Activated naive CD8-positive, alpha-beta T cell treated with anti-CD3 and anti-CD28 coated beads, Interleukin-2, amount 50 U/mL, for 24 hours (primary cell): ENCODE results near the gene RNF112.

ENCODE experiments used
- ATAC-seq: fragments of 150-1000 bp; cut with Tn5 transposase; one replicate; pipeline ENCODE4 v1.10.0; 2021
- DNase-seq: peaks from one replicate; pipeline ENCODE4 v3.0.0; 2021
- H3K27ac Mint-ChIP-seq: one replicate; pipeline ENCODE4 v1.8.0; 2021; ENCODE audit warnings: mild to moderate bottlenecking, mixed read lengths
- H3K27me3 Mint-ChIP-seq: one replicate; pipeline ENCODE4 v1.8.0; 2021; ENCODE audit warnings: mixed read lengths
- H3K36me3 Mint-ChIP-seq: one replicate; pipeline ENCODE4 v1.8.0; 2021; ENCODE audit warnings: low read depth, mixed read lengths
- H3K4me1 Mint-ChIP-seq: one replicate; pipeline ENCODE4 v1.8.0; 2021; ENCODE audit warnings: mixed read lengths
- H3K4me3 Mint-ChIP-seq: one replicate; pipeline ENCODE4 v1.8.0; 2021; ENCODE audit warnings: mild to moderate bottlenecking, moderate library complexity, mixed read lengths
- H3K9me3 Mint-ChIP-seq: one replicate; pipeline ENCODE4 v1.8.0; 2021; ENCODE audit warnings: mixed read lengths

The RNF112 gene

GRCh38 chr17:19411631-19412030 lies 599 bp downstream of the RNF112 start:
- Mint-ChIP-seq H3K9me3 (no peaks in the 10 kb centered on the region), H3K27me3 (no peaks in the 10 kb centered on the region)

DNA sequence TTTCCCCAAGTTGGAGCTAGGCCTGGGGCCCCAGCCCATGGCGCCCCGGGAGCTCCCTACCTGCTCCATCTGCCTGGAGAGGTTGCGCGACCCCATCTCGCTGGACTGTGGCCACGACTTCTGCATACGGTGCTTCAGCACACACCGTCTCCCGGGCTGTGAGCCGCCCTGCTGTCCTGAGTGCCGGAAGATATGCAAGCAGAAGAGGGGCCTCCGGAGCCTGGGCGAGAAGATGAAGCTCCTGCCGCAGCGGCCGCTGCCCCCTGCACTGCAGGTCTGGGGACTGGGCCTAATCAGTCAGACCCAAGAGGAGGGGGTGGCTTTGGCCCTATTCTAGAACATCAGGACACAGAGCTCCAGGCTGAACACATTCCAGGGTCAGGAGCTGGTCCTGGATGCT lies 1.5 kb downstream of the RNF112 start:
- Mint-ChIP-seq H3K36me3 (no peaks in the 10 kb centered on the region), H3K27ac (no peak overlapping the region), H3K27me3 (no peaks in the 10 kb centered on the region), H3K4me3 (no peak overlapping the region), H3K9me3 (no peaks in the 10 kb centered on the region), H3K4me1 (peaks cover 2% of the 10 kb centered on the region)
- ATAC-seq (no peak), DNase-seq (no peak)

More at GRCh38 chr17:19411631-19412030, 599 bp downstream of the RNF112 start:
- Mint-ChIP-seq H3K36me3 (no peaks in the 10 kb centered on the region), H3K27ac (no peak overlapping the region), H3K4me3 (no peak overlapping the region), H3K4me1 (peaks cover 2% of the 10 kb centered on the region)
- ATAC-seq (no peak), DNase-seq (no peak)

GRCh38 chr17:19412984-19413383 lies 2.0 kb downstream of the RNF112 start:
- H3K4me3 Mint-ChIP-seq, result no peak overlapping the region
- ATAC-seq, result no peak
- no peaks in the 10 kb centered on the region for H3K9me3 Mint-ChIP-seq
- no peaks in the 10 kb centered on the region for H3K36me3 Mint-ChIP-seq
- H3K27me3 Mint-ChIP-seq, result no peaks in the 10 kb centered on the region
- H3K27ac Mint-ChIP-seq, result no peak overlapping the region
- peaks cover 2% of the 10 kb centered on the region for H3K4me1 Mint-ChIP-seq
- DNase-seq, result no peak

DNA sequence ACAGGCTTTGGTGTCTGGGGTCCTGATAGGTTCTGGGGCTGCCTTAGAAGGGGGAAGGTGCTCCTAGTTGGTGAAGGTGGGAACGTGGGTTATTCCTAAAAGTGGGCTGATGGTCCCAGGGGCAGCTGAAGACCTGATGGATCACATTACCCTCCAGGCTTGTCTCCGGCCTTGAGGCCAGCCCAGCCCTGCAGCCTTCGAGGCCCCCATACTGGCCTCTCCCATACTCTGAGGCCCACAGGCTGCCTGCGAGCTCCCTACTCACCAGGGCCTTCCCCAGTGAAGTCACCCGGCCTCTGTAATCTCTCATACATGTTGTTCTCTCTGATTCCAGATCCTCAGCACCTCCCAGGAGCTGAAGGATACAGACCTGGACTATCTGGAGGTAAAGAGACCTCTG lies 2.7 kb downstream of the RNF112 start:
- no peaks in the 10 kb centered on the region for H3K36me3 Mint-ChIP-seq
- H3K4me3 Mint-ChIP-seq, result no peak overlapping the region
- DNase-seq (no peak), ATAC-seq (no peak)
- peaks cover 6% of the 10 kb centered on the region for H3K4me1 Mint-ChIP-seq
- no peaks in the 10 kb centered on the region for H3K27me3 Mint-ChIP-seq
- H3K9me3 Mint-ChIP-seq, result no peaks in the 10 kb centered on the region
- no peak overlapping the region for H3K27ac Mint-ChIP-seq

GRCh38 chr17:19414396-19415280 lies 3.6 kb downstream of the RNF112 start:
- H3K9me3 Mint-ChIP-seq, result no peaks in the 10 kb centered on the region
- H3K4me3 Mint-ChIP-seq, result no peak overlapping the region
- H3K4me1 Mint-ChIP-seq, result peaks cover 4% of the 10 kb centered on the region
- DNase-seq, result no peak
- no peak for ATAC-seq
- H3K27ac Mint-ChIP-seq, result no peak overlapping the region
- H3K36me3 Mint-ChIP-seq, result no peaks in the 10 kb centered on the region
- H3K27me3 Mint-ChIP-seq, result no peaks in the 10 kb centered on the region

- Mint-ChIP-seq H3K4me3 (no peak overlapping the region), H3K36me3 (no peaks in the 10 kb centered on the region), H3K9me3 (no peaks in the 10 kb centered on the region), H3K4me1 (peaks cover 4% of the 10 kb centered on the region), H3K27ac (no peak overlapping the region), H3K27me3 (no peaks in the 10 kb centered on the region)
- no peak for DNase-seq
- ATAC-seq, result no peak
These were observed 4.3 kb downstream of the RNF112 start for GRCh38 chr17:19415311-19415710.

DNA sequence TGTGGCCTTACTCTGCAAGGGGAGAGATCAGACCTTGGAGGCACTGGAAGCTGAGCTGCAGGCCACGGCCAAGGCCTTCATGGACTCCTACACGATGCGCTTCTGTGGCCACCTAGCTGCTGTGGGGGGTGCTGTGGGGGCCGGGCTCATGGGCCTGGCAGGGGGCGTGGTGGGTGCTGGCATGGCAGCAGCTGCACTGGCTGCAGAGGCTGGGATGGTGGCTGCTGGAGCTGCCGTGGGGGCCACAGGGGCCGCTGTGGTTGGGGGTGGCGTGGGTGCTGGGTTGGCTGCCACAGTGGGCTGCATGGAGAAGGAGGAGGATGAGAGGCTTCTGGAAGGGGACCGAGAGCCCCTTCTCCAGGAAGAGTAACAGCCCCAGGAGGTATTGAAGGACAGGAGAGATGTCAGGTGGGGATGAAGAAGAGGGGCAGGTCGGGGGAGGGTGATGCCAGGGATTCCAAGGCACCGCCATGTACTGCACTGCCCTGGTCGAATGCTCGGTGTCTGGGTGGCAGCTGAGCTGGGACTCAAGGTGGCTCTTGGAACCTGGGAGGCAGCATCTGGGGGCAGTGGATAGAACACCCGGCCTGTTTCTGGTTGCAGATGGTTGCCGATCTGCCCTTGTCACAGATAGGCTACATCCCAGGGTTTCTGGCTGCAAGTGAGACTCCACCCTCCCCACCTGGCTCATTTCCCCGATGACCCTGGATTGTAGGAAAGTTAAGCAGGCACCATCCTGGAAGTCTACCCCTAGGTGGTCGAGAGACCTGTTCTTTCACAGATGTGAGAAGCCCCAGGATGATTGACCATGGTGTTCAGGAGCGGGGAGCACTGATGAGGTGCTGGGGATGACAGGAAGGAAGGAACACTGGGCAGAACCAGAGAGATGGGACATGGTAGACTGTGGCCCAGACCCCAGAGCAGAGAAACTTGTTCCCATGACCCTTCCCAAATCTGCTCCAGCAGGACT lies 5.1 kb downstream of the RNF112 start:
- H3K36me3 Mint-ChIP-seq, result no peaks in the 10 kb centered on the region
- no peak for DNase-seq
- no peak overlapping the region for H3K4me3 Mint-ChIP-seq
- H3K27me3 Mint-ChIP-seq, result peaks cover 1% of the 10 kb centered on the region
- ATAC-seq, result no peak
- no peak overlapping the region for H3K27ac Mint-ChIP-seq
- peaks cover 4% of the 10 kb centered on the region for H3K4me1 Mint-ChIP-seq
- H3K9me3 Mint-ChIP-seq, result no peaks in the 10 kb centered on the region

DNA sequence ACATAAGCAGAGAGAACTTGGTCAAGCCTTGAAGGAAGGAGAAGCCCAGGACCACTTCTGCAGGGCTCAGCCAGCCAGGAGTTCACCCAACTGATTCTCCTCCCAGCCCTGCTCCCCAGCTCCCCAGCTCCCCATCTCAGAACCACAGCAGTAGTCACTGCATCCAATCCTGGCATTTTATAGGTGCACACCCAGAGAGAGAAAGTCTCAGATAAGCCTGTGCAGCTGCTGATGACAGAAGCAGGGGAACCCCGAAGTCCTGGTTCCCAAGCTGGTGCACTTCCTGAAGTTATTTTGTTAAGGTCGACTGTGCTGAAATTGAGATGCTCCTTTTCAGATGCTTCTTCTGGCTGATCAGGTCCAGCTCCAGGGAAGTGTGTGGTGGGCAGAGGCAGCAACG lies 6.6 kb downstream of the RNF112 start:
- no peak for DNase-seq
- H3K9me3 Mint-ChIP-seq, result no peaks in the 10 kb centered on the region
- no peak overlapping the region for H3K4me3 Mint-ChIP-seq
- peaks cover 4% of the 10 kb centered on the region for H3K4me1 Mint-ChIP-seq
- H3K36me3 Mint-ChIP-seq, result no peaks in the 10 kb centered on the region
- ATAC-seq, result no peak
- no peak overlapping the region for H3K27ac Mint-ChIP-seq
- peaks cover 1% of the 10 kb centered on the region for H3K27me3 Mint-ChIP-seq

- no peaks in the 10 kb centered on the region for H3K36me3 Mint-ChIP-seq
- no peak for DNase-seq
- no peak overlapping the region for H3K4me3 Mint-ChIP-seq
- ATAC-seq, result peak; percentile 59
- no peak overlapping the region for H3K27ac Mint-ChIP-seq
- peaks cover 4% of the 10 kb centered on the region for H3K4me1 Mint-ChIP-seq
- no peaks in the 10 kb centered on the region for H3K9me3 Mint-ChIP-seq
- H3K27me3 Mint-ChIP-seq, result peaks cover 4% of the 10 kb centered on the region
These were observed 7.4 kb downstream of the RNF112 start for GRCh38 chr17:19418251-19418992.

GRCh38 chr17:19421219-19421618 lies 10.2 kb downstream of the RNF112 start:
- no peak for DNase-seq
- Mint-ChIP-seq H3K9me3 (no peaks in the 10 kb centered on the region), H3K27me3 (peaks cover 4% of the 10 kb centered on the region), H3K4me1 (peaks cover 4% of the 10 kb centered on the region), H3K36me3 (no peaks in the 10 kb centered on the region), H3K4me3 (no peak overlapping the region), H3K27ac (no peak overlapping the region)
- ATAC-seq, result no peak

DNA sequence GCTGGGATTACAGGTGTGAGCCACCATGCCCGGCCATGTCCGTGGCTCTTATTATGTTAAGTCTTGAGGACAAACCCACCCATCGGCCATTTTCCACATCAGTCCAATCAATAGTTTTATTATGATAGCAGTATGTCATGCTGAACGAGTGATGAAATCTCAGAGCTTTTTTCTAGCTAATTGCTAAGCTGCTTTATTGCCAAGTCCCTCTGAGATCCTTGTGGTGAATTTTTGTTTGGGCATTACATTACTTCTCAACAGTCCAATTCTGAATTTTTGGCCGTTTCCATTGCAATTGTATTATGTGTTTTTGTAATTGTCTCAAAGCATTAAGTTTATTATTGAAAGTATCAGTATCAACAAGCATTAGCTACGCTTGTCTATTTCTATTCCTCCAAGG lies 10.9 kb downstream of the RNF112 start:
- peaks cover 7% of the 10 kb centered on the region for H3K27me3 Mint-ChIP-seq
- ATAC-seq, result no peak
- no peak for DNase-seq
- no peak overlapping the region for H3K4me3 Mint-ChIP-seq
- H3K4me1 Mint-ChIP-seq, result peaks cover 4% of the 10 kb centered on the region
- no peak overlapping the region for H3K27ac Mint-ChIP-seq
- no peaks in the 10 kb centered on the region for H3K9me3 Mint-ChIP-seq
- no peaks in the 10 kb centered on the region for H3K36me3 Mint-ChIP-seq

- Mint-ChIP-seq H3K4me3 (no peak overlapping the region), H3K27ac (no peak overlapping the region), H3K9me3 (no peaks in the 10 kb centered on the region), H3K4me1 (no peaks in the 10 kb centered on the region), H3K27me3 (peaks cover 9% of the 10 kb centered on the region), H3K36me3 (no peaks in the 10 kb centered on the region)
- no peak for DNase-seq
- no peak for ATAC-seq
These were observed 14.2 kb downstream of the RNF112 start for GRCh38 chr17:19424934-19425868.

DNA sequence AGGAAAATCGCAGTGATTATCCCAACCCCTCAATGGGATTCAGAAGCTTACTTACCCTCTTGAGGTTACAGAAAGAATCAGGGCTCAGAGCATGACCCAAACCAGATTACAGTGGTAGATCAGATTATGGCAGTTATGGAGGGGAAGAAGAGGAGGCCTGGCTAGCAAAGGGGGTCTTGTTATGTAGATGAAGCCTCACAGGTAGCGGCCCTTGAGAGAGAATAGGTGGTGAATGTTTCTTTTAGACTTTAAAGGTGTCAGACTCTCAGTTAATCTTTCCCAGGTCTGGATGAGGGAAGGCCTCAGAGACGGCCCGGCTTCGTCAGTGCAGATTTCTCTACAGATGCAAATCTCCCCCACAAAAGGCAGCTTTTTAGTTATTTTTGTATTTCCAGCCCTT lies 15.6 kb downstream of the RNF112 start:
- Mint-ChIP-seq H3K4me3 (no peak overlapping the region), H3K27ac (no peak overlapping the region), H3K4me1 (no peaks in the 10 kb centered on the region), H3K36me3 (no peaks in the 10 kb centered on the region), H3K27me3 (peaks cover 8% of the 10 kb centered on the region), H3K9me3 (no peaks in the 10 kb centered on the region)
- ATAC-seq (no peak), DNase-seq (no peak)
